OCI-LY1 (cell line): Measurements from ENCODE around the gene GFOD1.

ENCODE experiments used
- H2AFZ ChIP-seq: fragments of 200-600 bp; sonication (generic), shearing (Covaris generic); 2 replicates; pipeline ENCODE4 v1.6.0; 2014; ENCODE audit warnings: antibody characterized with exemption, mild to moderate bottlenecking, low read length
- H3F3A ChIP-seq: fragments of 200-600 bp; sonication (generic), shearing (Covaris generic); 2 replicates; pipeline ENCODE4 v1.6.0; 2014; ENCODE audit warnings: mild to moderate bottlenecking, antibody characterized with exemption, low read length, moderate library complexity; ENCODE audit not compliant: insufficient read depth
- H3K27ac ChIP-seq: fragments of 200-600 bp; sonication (generic); 2 replicates; pipeline ENCODE4 v1.5.1; 2014; ENCODE audit warnings: low read length, mixed run types, mild to moderate bottlenecking, low read depth; ENCODE audit not compliant: poor library complexity, severe bottlenecking
- H3K27me3 ChIP-seq: fragments of 200-600 bp; sonication (generic); 2 replicates; pipeline ENCODE4 v1.6.0; 2014; ENCODE audit warnings: antibody characterized with exemption, mild to moderate bottlenecking, low read length, moderate library complexity; ENCODE audit not compliant: insufficient read depth
- H3K36me3 ChIP-seq: fragments of 200-600 bp; sonication (generic); 2 replicates; pipeline ENCODE4 v1.6.1; 2014; ENCODE audit warnings: mild to moderate bottlenecking, antibody characterized with exemption, low read length, moderate library complexity, mixed read lengths; ENCODE audit not compliant: insufficient read depth
- H3K4me1 ChIP-seq: fragments of 200-600 bp; sonication (generic); 2 replicates; pipeline ENCODE4 v1.5.1; 2014; ENCODE audit warnings: mild to moderate bottlenecking, low read length, moderate library complexity; ENCODE audit not compliant: insufficient read depth, severe bottlenecking
- H3K4me2 ChIP-seq: fragments of 200-600 bp; sonication (generic), shearing (Covaris generic); 2 replicates; pipeline ENCODE4 v1.6.1; 2014; ENCODE audit warnings: low read length
- H3K4me3 ChIP-seq: fragments of 200-600 bp; sonication (generic); 2 replicates; pipeline ENCODE4 v1.5.1; 2014; ENCODE audit warnings: low read length, low read depth, mild to moderate bottlenecking, mixed read lengths; ENCODE audit not compliant: poor library complexity, severe bottlenecking
- H3K79me2 ChIP-seq: fragments of 200-600 bp; shearing (Covaris generic); 2 replicates; pipeline ENCODE4 v1.6.1; 2016; ENCODE audit warnings: mixed run types, low read length, mixed read lengths; ENCODE audit not compliant: insufficient read depth
- H3K9ac ChIP-seq: fragments of 200-600 bp; sonication (generic), shearing (Covaris generic); 2 replicates; pipeline ENCODE4 v1.6.1; 2014; ENCODE audit warnings: mild to moderate bottlenecking, low read length, mixed read lengths
- H3K9me2 ChIP-seq: fragments of 200-600 bp; sonication (generic), shearing (Covaris generic); 2 replicates; pipeline ENCODE4 v1.6.1; 2014; ENCODE audit warnings: low read depth, mild to moderate bottlenecking, low read length, mixed read lengths
- H3K9me3 ChIP-seq: fragments of 200-600 bp; shearing (Covaris generic); 2 replicates; pipeline ENCODE4 v1.6.1; 2014; ENCODE audit warnings: low read length, mixed read lengths
- H4K20me1 ChIP-seq: fragments of 200-600 bp; sonication (generic), shearing (Covaris generic); 2 replicates; pipeline ENCODE4 v1.6.0; 2016; ENCODE audit warnings: mild to moderate bottlenecking, low read length; ENCODE audit not compliant: insufficient read depth
- EZH2 ChIP-seq: fragments of 200-600 bp; sonication (generic), shearing (Covaris generic); IDR thresholded peaks from 2 replicates; pipeline ENCODE4 v1.8.0; 2017; ENCODE audit warnings: borderline replicate concordance, mixed run types, mild to moderate bottlenecking, antibody characterized with exemption, low read length, moderate library complexity, mixed read lengths
- TF ChIP-seq, protein P1 (sequence below): fragments of 200-600 bp; sonication (generic), shearing (Covaris generic); IDR thresholded peaks from 2 replicates; pipeline ENCODE4 v1.5.1; 2017; ENCODE audit warnings: mild to moderate bottlenecking, antibody characterized with exemption, low read length, moderate library complexity, mixed read lengths

GFOD1 gene

DNA sequence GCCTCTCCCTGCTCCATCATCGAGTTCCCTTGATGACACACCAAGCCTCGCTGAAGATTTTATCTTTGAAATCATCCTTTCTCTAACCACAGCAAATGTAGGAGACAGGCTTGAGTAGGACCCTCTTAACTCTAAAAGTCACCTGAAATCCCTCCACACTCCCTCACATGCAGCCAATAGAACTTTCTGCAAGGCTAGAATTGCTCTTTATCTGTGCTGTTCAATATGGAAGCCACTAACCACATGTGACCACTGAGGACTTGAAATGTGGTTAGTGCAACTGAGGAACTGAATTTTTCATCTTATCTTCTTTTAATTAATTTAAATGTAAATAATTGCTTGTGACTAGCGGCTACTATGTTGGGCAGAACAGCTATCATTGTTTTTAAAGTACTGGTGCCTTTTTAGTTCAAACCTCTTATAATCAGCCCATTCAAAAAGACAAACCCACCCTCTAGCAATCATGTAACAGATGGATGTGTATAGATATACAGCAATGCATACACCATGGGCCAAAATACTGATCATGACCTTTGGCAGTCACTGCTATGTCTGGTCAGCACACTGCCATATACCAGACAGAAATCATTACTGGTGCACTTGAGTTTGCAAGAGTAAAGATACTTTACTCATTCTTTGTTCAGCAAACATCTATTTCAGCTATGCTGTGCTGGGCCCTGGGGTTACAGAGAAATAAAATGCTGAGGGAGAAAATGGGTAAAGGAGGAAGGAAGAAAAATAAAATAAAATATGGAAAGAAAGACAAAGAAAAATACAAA, 50.0 kb downstream of the GFOD1 start:
- Histone ChIP-seq H3K9me3 (no peaks in the 10 kb centered on the region), H3K36me3 (no peaks in the 10 kb centered on the region), H2AFZ (no peak overlapping the region), H3K27ac (no peak overlapping the region), H3K4me2 (no peak overlapping the region), H3K9me2 (no peaks in the 10 kb centered on the region), H3K9ac (no peak overlapping the region), H3K4me3 (no peak overlapping the region), H3K4me1 (peaks cover 29% of the 10 kb centered on the region), H3K79me2 (peaks cover 21% of the 10 kb centered on the region; the same call in 1 of the 2 replicates), H4K20me1 (no peaks in the 10 kb centered on the region), H3F3A (no peaks in the 10 kb centered on the region), H3K27me3 (no peaks in the 10 kb centered on the region)
- TF ChIP-seq EZH2: no peak
- TF ChIP-seq, protein P1, sequence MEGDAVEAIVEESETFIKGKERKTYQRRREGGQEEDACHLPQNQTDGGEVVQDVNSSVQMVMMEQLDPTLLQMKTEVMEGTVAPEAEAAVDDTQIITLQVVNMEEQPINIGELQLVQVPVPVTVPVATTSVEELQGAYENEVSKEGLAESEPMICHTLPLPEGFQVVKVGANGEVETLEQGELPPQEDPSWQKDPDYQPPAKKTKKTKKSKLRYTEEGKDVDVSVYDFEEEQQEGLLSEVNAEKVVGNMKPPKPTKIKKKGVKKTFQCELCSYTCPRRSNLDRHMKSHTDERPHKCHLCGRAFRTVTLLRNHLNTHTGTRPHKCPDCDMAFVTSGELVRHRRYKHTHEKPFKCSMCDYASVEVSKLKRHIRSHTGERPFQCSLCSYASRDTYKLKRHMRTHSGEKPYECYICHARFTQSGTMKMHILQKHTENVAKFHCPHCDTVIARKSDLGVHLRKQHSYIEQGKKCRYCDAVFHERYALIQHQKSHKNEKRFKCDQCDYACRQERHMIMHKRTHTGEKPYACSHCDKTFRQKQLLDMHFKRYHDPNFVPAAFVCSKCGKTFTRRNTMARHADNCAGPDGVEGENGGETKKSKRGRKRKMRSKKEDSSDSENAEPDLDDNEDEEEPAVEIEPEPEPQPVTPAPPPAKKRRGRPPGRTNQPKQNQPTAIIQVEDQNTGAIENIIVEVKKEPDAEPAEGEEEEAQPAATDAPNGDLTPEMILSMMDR: no peak

DNA sequence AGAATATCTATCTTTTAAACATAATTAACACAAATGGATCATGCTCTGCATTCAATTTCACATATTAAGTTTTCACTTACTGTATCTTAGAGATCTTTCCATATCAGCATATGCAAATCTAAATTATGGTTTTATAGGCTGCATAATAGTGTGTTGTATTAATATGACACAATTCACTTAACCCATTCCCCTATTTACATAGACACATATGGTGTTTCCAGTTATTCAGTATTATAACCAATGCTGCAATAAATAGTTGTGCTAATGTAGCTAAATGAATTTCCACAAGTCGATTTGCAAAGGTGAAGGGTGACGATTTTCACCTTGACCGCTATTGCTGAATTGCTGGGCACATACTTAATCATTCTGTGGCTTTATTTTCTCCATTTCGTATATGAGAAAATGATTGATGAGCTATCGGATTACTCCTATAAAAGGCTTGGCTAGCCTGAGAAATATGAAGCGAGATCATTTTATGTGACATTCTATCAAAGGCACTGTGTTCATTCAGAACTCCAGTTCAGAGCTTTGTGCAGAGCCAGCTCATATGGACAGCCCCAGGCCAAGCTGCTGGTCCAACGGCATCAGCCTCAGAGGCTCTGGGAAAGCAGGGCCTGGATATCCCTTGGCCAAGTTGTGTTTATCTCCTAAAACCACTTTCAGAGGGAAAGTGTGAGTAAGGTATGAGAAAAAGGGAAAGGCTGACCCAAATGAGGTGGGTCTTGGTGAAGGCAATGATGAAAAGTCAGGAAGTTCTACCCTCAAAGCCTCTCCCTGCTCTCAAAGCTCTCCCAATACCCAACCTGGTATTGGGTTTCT, 50.8 kb downstream of the GFOD1 start:
- Histone ChIP-seq H3K27me3 (no peaks in the 10 kb centered on the region), H2AFZ (no peak overlapping the region), H3K27ac (no peak overlapping the region), H3K4me1 (peaks cover 37% of the 10 kb centered on the region), H3F3A (no peaks in the 10 kb centered on the region), H4K20me1 (no peaks in the 10 kb centered on the region), H3K9me3 (no peaks in the 10 kb centered on the region), H3K4me3 (no peak overlapping the region), H3K36me3 (no peaks in the 10 kb centered on the region), H3K4me2 (no peak overlapping the region), H3K79me2 (peaks cover 16% of the 10 kb centered on the region), H3K9me2 (no peaks in the 10 kb centered on the region), H3K9ac (no peak overlapping the region)
- TF ChIP-seq EZH2: no peak
- TF ChIP-seq, protein P1: no peak

DNA sequence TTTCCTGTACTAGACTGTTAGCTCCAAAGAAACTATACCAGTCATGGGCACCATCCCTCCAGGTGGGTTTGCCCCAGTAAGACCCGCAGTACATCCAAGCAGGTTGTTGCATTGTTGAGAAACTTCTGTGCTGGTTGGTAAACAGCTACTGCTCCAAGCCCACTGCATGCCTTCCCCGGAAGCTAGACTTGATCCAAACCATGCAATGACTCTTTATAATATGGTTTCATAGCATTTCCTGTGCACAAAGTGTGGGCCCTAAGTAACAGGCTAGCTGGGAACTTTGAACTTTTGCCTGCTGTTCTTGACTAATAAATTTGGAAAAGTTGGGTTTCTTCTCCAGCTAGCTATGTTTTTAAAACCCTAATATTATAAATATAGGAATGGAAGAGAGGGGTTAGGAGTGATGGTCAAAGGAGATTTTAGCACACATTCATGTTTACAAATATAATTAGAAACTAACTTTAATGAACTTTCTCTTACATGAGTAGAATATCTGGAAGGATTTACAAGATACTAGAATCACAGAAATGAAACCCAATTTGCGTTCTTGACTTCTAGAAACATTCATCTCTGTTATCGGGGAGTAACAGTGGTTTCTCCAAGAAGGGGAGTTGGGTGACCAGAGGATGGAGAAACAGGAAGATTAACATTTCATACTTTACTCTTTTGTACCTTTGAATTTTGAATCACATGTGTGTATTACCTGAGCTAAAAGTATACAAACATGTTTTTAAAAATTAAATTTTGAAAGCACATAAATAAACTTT, 51.7 kb downstream of the GFOD1 start:
- H4K20me1 ChIP-seq: no peaks in the 10 kb centered on the region
- no peaks in the 10 kb centered on the region for H3K27me3 ChIP-seq
- no peak overlapping the region for H3K4me2 ChIP-seq
- H3K9me2 ChIP-seq: no peaks in the 10 kb centered on the region
- no peak overlapping the region for H3K4me3 ChIP-seq
- peaks cover 46% of the 10 kb centered on the region for H3K4me1 ChIP-seq
- no peak overlapping the region for H2AFZ ChIP-seq
- no peaks in the 10 kb centered on the region for H3F3A ChIP-seq
- no peak overlapping the region for H3K9ac ChIP-seq
- H3K79me2 ChIP-seq: peaks cover 21% of the 10 kb centered on the region
- TF ChIP-seq EZH2: no peak
- no peaks in the 10 kb centered on the region for H3K36me3 ChIP-seq
- H3K9me3 ChIP-seq: no peaks in the 10 kb centered on the region
- H3K27ac ChIP-seq: no peak overlapping the region
